Stomach (tissue), 4 donors: Measurements from ENCODE around the gene GPLD1.

ENCODE experiments used
- CTCF ChIP-seq, 7 experiments: fragments of 450-650 bp in 4 of 7; fragments of 200-600 bp in 3 of 7; sonication (generic) in 3 of 7; IDR thresholded peaks; one replicate each; pipeline ENCODE4 v1.5.1; 2016 to 2019; ENCODE audit warnings: antibody characterized with exemption in 7 of 7, control low read depth in 2 of 7, mild to moderate bottlenecking in 1 of 7
- EP300 ChIP-seq: sonication (generic); formaldehyde crosslinking; IDR thresholded peaks from one replicate; pipeline ENCODE4 v1.6.1; 2017; ENCODE audit warnings: antibody characterized with exemption
- POLR2A ChIP-seq, 4 donors: fragments of 450-650 bp; IDR thresholded peaks; one replicate each; pipeline ENCODE4 v1.6.1; 2016; ENCODE audit warnings: antibody characterized with exemption in 4 of 4, control low read depth in 2 of 4, mild to moderate bottlenecking in 1 of 4, moderate library complexity in 1 of 4
- POLR2AphosphoS5 ChIP-seq, 3 donors: sonication (generic); formaldehyde crosslinking; IDR thresholded peaks; one replicate each; pipeline ENCODE4 v1.6.1; 2016; ENCODE audit warnings: antibody characterized with exemption in 3 of 3

GRCh38 chr6:24397631-24398030 lies 91.7 kb downstream of the GPLD1 start:
- no peak for TF ChIP-seq CTCF (IDR thresholded peaks at IDR 0.05)
- TF ChIP-seq POLR2AphosphoS5 (IDR thresholded peaks at IDR 0.05), result no peak
- TF ChIP-seq POLR2A (IDR thresholded peaks at IDR 0.05), result no peak
- TF ChIP-seq EP300, result no peak
